Activated naive CD8-positive, alpha-beta T cell (primary cell): ENCODE data around the gene GPC5.
"Not testable (repeated sequence)": the region's sequence is repeated elsewhere in the genome, so short reads cannot be mapped to it uniquely, and the experiment has no call there.

Source experiments
- H3K27ac Mint-ChIP-seq: one replicate; pipeline ENCODE4 v1.8.0; 2021; ENCODE audit warnings: mixed read lengths
- H3K27me3 Mint-ChIP-seq: one replicate; pipeline ENCODE4 v1.8.0; 2021; ENCODE audit warnings: mixed read lengths
- H3K36me3 Mint-ChIP-seq: one replicate; pipeline ENCODE4 v1.8.0; 2021; ENCODE audit warnings: mixed read lengths
- H3K4me1 Mint-ChIP-seq: one replicate; pipeline ENCODE4 v1.8.0; 2021; ENCODE audit warnings: low read depth, mixed read lengths
- H3K4me3 Mint-ChIP-seq: one replicate; pipeline ENCODE4 v1.8.0; 2021; ENCODE audit warnings: mild to moderate bottlenecking, mixed read lengths
- H3K9me3 Mint-ChIP-seq: one replicate; pipeline ENCODE4 v1.8.0; 2021; ENCODE audit warnings: low read depth, mixed read lengths

The GPC5 gene

GRCh38 chr13:91896547-91896946 lies 498.1 kb downstream of the GPC5 start:
- Mint-ChIP-seq H3K4me1 (no peaks in the 10 kb centered on the region), H3K27me3 (no peaks in the 10 kb centered on the region), H3K36me3 (no peaks in the 10 kb centered on the region), H3K4me3 (no peak overlapping the region), H3K27ac (no peak overlapping the region), H3K9me3 (no peaks in the 10 kb centered on the region)

DNA sequence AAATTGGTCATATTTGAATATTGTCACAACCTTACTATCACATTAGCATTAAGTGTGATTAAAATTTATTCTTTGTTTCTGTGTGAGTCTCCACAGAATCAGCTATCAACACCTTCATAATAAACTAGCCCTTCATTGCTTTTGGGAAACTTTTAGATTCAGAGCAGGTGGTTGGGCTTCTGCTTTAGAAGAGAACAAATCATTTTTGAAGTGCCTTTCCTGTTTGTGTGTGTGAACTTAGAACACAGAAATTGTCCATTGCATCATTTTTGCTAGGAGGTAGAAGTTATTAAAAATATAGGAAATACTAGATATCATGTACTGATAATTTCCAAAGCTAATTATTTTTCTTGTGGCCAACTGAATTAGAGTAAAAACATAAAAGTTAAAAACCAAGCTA lies 500.6 kb downstream of the GPC5 start:
- H3K4me1 Mint-ChIP-seq, H3K4me3 Mint-ChIP-seq, H3K36me3 Mint-ChIP-seq, H3K27ac Mint-ChIP-seq, H3K9me3 Mint-ChIP-seq, H3K27me3 Mint-ChIP-seq: not testable (repeated sequence)

DNA sequence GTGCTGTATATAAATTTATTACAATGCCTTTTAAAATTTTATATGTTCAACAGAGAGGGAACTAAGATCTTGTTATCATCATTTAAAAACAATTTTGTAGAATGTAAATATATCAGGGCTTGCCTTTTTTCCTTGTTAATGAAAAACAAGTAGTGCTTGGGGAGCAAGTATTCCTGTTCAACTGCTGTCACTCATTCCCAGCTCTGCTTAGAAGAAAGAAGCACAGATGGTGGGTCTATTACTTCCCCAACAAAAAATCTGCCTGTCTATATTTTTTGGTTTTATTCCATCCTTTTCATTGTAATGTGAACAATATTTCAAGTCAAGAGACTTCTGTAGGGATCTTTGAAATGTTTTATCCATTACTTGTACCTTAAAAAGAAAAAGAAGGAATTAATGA lies 503.9 kb downstream of the GPC5 start:
- H3K36me3 Mint-ChIP-seq: no peaks in the 10 kb centered on the region

DNA sequence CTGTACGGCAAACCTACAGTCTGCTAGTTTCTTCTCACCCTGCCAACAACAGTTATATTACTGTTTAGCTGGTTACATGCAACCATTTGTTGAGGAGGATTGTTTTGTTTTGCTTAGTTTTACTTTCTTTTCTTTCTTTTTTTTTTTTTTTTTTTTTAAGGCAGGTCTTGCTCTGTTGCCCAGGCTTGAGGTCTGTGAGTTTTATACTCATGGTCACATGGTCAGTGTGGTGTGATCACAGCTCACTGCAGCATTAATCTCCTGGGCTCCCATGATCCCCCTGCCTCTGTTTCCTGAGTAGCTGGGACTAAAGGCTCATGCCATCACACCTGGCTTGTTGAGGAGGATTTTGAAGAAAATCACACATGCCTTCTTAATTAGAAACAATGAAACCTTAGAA lies 505.6 kb downstream of the GPC5 start:
- Mint-ChIP-seq H3K36me3 (no peaks in the 10 kb centered on the region), H3K4me3 (no peak overlapping the region), H3K27me3 (no peaks in the 10 kb centered on the region), H3K27ac (no peak overlapping the region), H3K9me3 (peaks cover 9% of the 10 kb centered on the region), H3K4me1 (no peaks in the 10 kb centered on the region)

More for the DNA sequence above, 503.9 kb downstream of the GPC5 start:
- no peak overlapping the region for H3K4me3 Mint-ChIP-seq
- peaks cover 9% of the 10 kb centered on the region for H3K9me3 Mint-ChIP-seq
- H3K4me1 Mint-ChIP-seq: no peaks in the 10 kb centered on the region
- H3K27me3 Mint-ChIP-seq: no peaks in the 10 kb centered on the region
- H3K27ac Mint-ChIP-seq: no peak overlapping the region

GRCh38 chr13:91904597-91904996 lies 506.2 kb downstream of the GPC5 start:
- H3K27ac Mint-ChIP-seq: no peak overlapping the region
- H3K4me1 Mint-ChIP-seq: no peaks in the 10 kb centered on the region
- peaks cover 9% of the 10 kb centered on the region for H3K9me3 Mint-ChIP-seq
- no peaks in the 10 kb centered on the region for H3K27me3 Mint-ChIP-seq
- H3K36me3 Mint-ChIP-seq: no peaks in the 10 kb centered on the region
- no peak overlapping the region for H3K4me3 Mint-ChIP-seq

DNA sequence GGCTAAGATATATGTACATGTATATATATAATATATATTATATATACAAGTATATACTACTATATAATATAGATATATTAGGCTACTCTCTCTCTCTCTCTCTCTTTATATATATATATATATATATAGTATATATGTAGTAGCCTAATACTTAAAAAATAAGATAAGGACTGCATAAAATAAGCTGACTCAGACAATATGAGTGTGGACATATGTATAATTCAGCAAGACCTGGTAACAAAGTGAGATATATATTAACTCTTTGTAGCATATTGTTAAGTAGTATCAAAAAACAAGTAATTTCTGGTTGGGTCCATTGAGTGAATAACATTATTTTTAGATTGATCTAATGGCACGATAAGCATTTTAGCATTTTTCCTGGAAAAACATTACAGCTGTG lies 509.0 kb downstream of the GPC5 start:
- Mint-ChIP-seq H3K4me3 (no peak overlapping the region), H3K27me3 (no peaks in the 10 kb centered on the region), H3K27ac (no peak overlapping the region), H3K4me1 (no peaks in the 10 kb centered on the region), H3K36me3 (no peaks in the 10 kb centered on the region), H3K9me3 (peaks cover 2% of the 10 kb centered on the region)

DNA sequence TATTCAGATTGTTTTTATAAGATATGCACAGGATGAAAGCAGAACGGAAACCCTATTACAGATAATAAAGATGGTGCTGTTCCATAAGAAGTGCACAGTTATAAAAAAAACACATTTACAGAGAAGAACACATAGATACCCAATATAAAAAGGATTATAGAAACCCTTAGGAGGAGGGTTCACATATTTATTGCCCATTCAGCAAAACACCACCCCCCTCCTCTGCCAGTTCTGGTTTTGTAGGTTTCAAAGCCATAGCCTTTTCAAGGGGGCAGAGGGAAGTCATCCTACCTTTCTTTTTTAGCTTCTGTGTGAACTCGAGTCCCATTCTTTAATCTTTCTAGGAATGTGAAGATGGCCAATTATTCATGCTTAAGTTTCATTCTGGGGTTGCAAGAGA lies 511.2 kb downstream of the GPC5 start:
- no peaks in the 10 kb centered on the region for H3K9me3 Mint-ChIP-seq
- H3K4me3 Mint-ChIP-seq: no peak overlapping the region
- no peak overlapping the region for H3K27ac Mint-ChIP-seq
- no peaks in the 10 kb centered on the region for H3K27me3 Mint-ChIP-seq
- H3K36me3 Mint-ChIP-seq: no peaks in the 10 kb centered on the region
- no peaks in the 10 kb centered on the region for H3K4me1 Mint-ChIP-seq

GRCh38 chr13:91922969-91923592 lies 524.7 kb downstream of the GPC5 start:
- H3K4me1 Mint-ChIP-seq: no peaks in the 10 kb centered on the region
- no peak overlapping the region for H3K4me3 Mint-ChIP-seq
- no peaks in the 10 kb centered on the region for H3K36me3 Mint-ChIP-seq
- no peaks in the 10 kb centered on the region for H3K27me3 Mint-ChIP-seq
- peaks cover 4% of the 10 kb centered on the region for H3K9me3 Mint-ChIP-seq
- H3K27ac Mint-ChIP-seq: no peak overlapping the region

- Mint-ChIP-seq H3K27ac (no peak overlapping the region), H3K27me3 (no peaks in the 10 kb centered on the region), H3K36me3 (no peaks in the 10 kb centered on the region), H3K4me3 (no peak overlapping the region), H3K4me1 (no peaks in the 10 kb centered on the region), H3K9me3 (no peaks in the 10 kb centered on the region)
Measured at GRCh38 chr13:91930687-91931086, 532.3 kb downstream of the GPC5 start.

DNA sequence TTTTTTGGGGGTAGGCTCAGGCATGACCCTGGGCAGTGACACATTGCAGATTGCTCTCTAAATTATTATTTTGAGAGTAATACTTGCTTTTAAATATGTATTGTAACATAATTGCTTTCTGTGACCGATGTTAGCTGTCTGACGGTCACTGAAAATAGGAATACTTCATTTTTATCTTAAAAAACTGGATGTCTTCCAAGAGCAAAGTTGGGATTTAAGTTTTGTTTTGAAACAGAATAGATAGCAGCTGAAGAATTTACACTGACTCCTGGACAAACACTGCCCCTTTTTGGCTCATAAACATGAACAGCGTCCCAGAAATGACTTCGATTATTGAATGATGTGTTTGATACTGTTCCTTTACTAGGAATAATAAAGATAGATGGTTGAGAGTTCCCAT lies 535.9 kb downstream of the GPC5 start:
- Mint-ChIP-seq H3K4me1 (no peaks in the 10 kb centered on the region), H3K4me3 (no peak overlapping the region), H3K36me3 (no peaks in the 10 kb centered on the region), H3K27ac (no peak overlapping the region), H3K9me3 (peaks cover 3% of the 10 kb centered on the region), H3K27me3 (no peaks in the 10 kb centered on the region)

GRCh38 chr13:91946498-91947070 lies 548.2 kb downstream of the GPC5 start:
- H3K9me3 Mint-ChIP-seq: peaks cover 3% of the 10 kb centered on the region

DNA sequence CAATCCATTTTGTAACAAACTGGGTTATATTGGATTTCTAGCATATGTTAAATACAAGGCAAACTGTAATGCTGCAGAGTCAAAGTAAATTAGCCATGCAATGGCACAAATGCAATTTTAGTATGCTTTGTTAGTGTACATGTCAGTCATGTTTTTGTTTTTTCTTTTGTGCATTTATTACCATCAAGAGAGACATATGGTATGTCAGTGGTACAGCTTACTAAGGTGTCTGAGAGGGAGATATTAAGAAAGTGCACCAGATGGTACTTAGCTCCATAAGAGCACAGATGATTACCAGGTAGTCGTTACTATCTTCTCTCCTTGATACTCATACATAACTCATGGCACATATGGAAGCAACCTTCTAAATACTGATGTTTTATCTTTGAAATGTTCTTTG lies 550.3 kb downstream of the GPC5 start:
- no peaks in the 10 kb centered on the region for H3K36me3 Mint-ChIP-seq
- H3K9me3 Mint-ChIP-seq: no peaks in the 10 kb centered on the region
- no peaks in the 10 kb centered on the region for H3K4me1 Mint-ChIP-seq
- H3K27ac Mint-ChIP-seq: no peak overlapping the region
- H3K4me3 Mint-ChIP-seq: no peak overlapping the region
- no peaks in the 10 kb centered on the region for H3K27me3 Mint-ChIP-seq

More at GRCh38 chr13:91946498-91947070, 548.2 kb downstream of the GPC5 start:
- no peak overlapping the region for H3K4me3 Mint-ChIP-seq
- H3K4me1 Mint-ChIP-seq: no peaks in the 10 kb centered on the region
- no peaks in the 10 kb centered on the region for H3K27me3 Mint-ChIP-seq
- H3K27ac Mint-ChIP-seq: no peak overlapping the region
- H3K36me3 Mint-ChIP-seq: no peaks in the 10 kb centered on the region

GRCh38 chr13:91950803-91951202 lies 552.4 kb downstream of the GPC5 start:
- Mint-ChIP-seq H3K4me1 (no peaks in the 10 kb centered on the region), H3K4me3 (no peak overlapping the region), H3K36me3 (no peaks in the 10 kb centered on the region), H3K27ac (no peak overlapping the region), H3K9me3 (no peaks in the 10 kb centered on the region), H3K27me3 (no peaks in the 10 kb centered on the region)

DNA sequence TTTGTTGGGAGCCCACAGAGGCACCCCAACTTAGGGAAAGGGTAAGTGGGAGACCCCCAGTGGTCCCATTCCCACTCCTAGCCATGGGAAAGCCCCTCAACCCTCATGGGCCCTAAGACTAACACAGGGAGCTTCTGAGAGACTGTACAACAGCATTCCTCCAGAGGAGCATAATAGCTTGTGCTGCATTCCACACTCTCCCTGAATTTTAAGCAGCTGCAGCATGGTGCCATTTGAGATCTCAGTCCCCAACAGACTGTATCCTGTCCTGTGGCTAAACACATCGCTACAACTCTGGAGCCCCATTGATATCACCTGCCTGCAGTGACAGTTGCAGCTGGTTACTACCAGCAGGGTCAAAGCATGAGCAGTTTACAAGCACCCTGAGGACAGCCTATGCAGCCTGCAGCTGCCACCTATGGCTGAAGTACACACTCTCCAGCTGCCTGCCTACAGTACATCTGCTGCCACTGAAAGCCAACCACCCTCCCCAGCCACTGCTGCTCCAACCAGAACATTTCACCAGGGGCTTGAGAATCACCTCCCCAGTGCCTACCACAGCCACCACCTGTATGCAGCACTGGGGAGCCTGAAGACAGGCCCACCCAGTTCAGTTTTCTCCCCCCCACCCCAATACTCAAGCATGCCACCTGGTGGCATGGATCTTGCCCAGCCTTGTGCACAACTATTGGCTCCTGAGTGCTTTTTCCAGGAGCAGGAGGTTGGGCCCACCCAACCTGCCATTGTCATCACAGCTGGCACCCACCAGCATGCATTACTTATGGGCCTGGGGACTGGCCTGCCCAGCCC lies 557.3 kb downstream of the GPC5 start:
- H3K4me3 Mint-ChIP-seq: no peak overlapping the region
- H3K27me3 Mint-ChIP-seq: no peaks in the 10 kb centered on the region
- H3K27ac Mint-ChIP-seq: no peak overlapping the region
- no peaks in the 10 kb centered on the region for H3K4me1 Mint-ChIP-seq
- no peaks in the 10 kb centered on the region for H3K9me3 Mint-ChIP-seq
- no peaks in the 10 kb centered on the region for H3K36me3 Mint-ChIP-seq

DNA sequence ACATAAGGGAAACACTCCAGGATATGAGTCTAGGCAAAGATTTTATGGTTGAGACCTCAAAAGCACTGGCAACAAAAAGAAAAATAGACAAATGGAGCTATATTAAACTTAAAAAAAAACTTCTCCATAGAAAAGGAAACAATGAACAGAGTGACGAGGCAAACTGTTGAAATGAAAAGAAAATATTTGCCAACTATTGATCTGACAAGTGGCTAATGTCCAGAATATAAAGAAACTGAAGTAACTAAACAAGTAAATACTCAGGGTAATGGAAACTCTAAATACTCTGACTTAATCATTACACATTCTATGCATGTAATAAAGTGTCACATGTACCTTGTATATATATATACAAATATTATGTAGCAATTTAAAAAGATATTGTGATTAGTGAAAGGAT lies 562.5 kb downstream of the GPC5 start:
- Mint-ChIP-seq H3K36me3 (no peaks in the 10 kb centered on the region), H3K4me1 (no peaks in the 10 kb centered on the region), H3K9me3 (peaks cover 12% of the 10 kb centered on the region), H3K27ac (no peak overlapping the region), H3K4me3 (no peak overlapping the region), H3K27me3 (no peaks in the 10 kb centered on the region)
